Measurements from ENCODE around the gene SAMD11. TPM values are rescaled to one million over a fixed set of nuclear protein-coding genes. Genes with fewer than 3 reads are reported as not detected.
A peak's percentile ranks its signal among the peaks of the same experiment; 100 is the strongest.

The SAMD11 gene
- total and polyA plus RNA-seq, 2 of the 13 experiments (the other 11 are each of a cell fraction or from before 2014, with no cell fraction given): 0.11 TPM; not detected in 1

GRCh38 chr1:938088-938683 is 14.5 kb downstream of the SAMD11 start (continued):
- TF ChIP-seq BCL3 (CRISPR knock-in tag; IDR thresholded peaks at IDR 0.05) (0 out of 2 replicates have a peak, but pooled peaks have one; percentile 28), FOXP4 (CRISPR knock-in tag; IDR thresholded peaks at IDR 0.05) (no peak), SP1 (IDR thresholded peaks at IDR 0.05) (no peak), SP1 (CRISPR knock-in tag; IDR thresholded peaks at IDR 0.05) (no peak), MYC (CRISPR knock-in tag; IDR thresholded peaks at IDR 0.05; ENCODE audit: borderline replicate concordance) (peak; percentile 59; the same call in 1 of the 2 replicates), ZNF30 (CRISPR knock-in tag; IDR thresholded peaks at IDR 0.05) (no peak), TCF7L2 (IDR thresholded peaks at IDR 0.05; ENCODE audit: low read depth, low read length) (no peak), KLF12 (CRISPR knock-in tag; IDR thresholded peaks at IDR 0.05; ENCODE audit: borderline replicate concordance) (0 out of 2 replicates have a peak, but pooled peaks have one; percentile 31), ZNF260 (CRISPR knock-in tag; IDR thresholded peaks at IDR 0.05; ENCODE audit: borderline replicate concordance, low read depth) (no peak), ZNF775 (CRISPR knock-in tag; IDR thresholded peaks at IDR 0.05; ENCODE audit: borderline replicate concordance) (no peak), SRY (CRISPR knock-in tag; IDR thresholded peaks at IDR 0.05) (no peak), SRSF9 (IDR thresholded peaks at IDR 0.05; ENCODE audit: borderline replicate concordance, insufficient read depth, low read depth, low read length, poor library complexity, severe bottlenecking) (no peak), ZNF251 (CRISPR knock-in tag; IDR thresholded peaks at IDR 0.05) (no peak), SAP130 (CRISPR knock-in tag; IDR thresholded peaks at IDR 0.05; ENCODE audit: low read depth) (0 out of 2 replicates have a peak, but pooled peaks have one; percentile 10), YY1 (IDR thresholded peaks at IDR 0.05; ENCODE audit: insufficient read depth, insufficient replicate concordance, low read depth, low read length) (no peak), MAZ (IDR thresholded peaks at IDR 0.05; ENCODE audit: borderline replicate concordance, low read depth, low read length) (no peak), MAZ (CRISPR knock-in tag; IDR thresholded peaks at IDR 0.05; ENCODE audit: low read depth) (peak; percentile 52; the same call in 1 of the 2 replicates), CENPBD1 (CRISPR knock-in tag; IDR thresholded peaks at IDR 0.05; ENCODE audit: borderline replicate concordance, low read depth) (no peak), WIZ (CRISPR knock-in tag; IDR thresholded peaks at IDR 0.05) (0 out of 2 replicates have a peak, but pooled peaks have one; percentile 34), CEBPG (CRISPR knock-in tag; IDR thresholded peaks at IDR 0.05) (no peak)

Data from HepG2 (cell line).